Endothelial cell of umbilical vein (primary cell): ENCODE results near the gene CCDC7. TPM values are rescaled to one million over a fixed set of nuclear protein-coding genes. Genes with fewer than 3 reads are reported as not detected.
A peak's percentile ranks its signal among the peaks of the same experiment; 100 is the strongest.
"Not testable (repeated sequence)": the region's sequence is repeated elsewhere in the genome, so short reads cannot be mapped to it uniquely, and the experiment has no call there.

Experiments used
- Bru-seq: library from RNA; stranded (reverse); fragments of 400-500 nt; gene quantifications from one replicate; lab custom pipeline; 2021; lab: Mats Ljungman, UMichigan
- BruChase-seq, 2 experiments: library from RNA; stranded (reverse); fragments of 400-500 nt; gene quantifications; one replicate each; lab custom pipeline; 2021; lab: Mats Ljungman, UMichigan
- BruUV-seq: library from RNA; stranded (reverse); fragments of 400-500 nt; replicated peaks from 2 replicates; lab custom pipeline; 2021; lab: Mats Ljungman, UMichigan
- CTCF ChIA-PET: fragments of 300-600, 350-600 bp; sonication (Branson Sonifier 250); formaldehyde crosslinking; loops from one replicate; lab custom pipeline; 2021; ENCODE audit warnings: antibody characterized with exemption, inconsistent platforms; lab: Charles Lee
- POLR2A ChIA-PET: fragments of 300-600, 350-600 bp; sonication (Branson Sonifier 250); formaldehyde crosslinking; loops from one replicate; lab custom pipeline; 2021; ENCODE audit warnings: antibody characterized with exemption, inconsistent platforms; lab: Charles Lee
- DNase-seq: peaks from one replicate; pipeline ENCODE4 v3.0.0-alpha.2; 2011; ENCODE audit warnings: low read depth, low spot score
- FAIRE-seq: peaks from 2 replicates; lab custom pipeline; 2011; peaks lifted over from hg19 to GRCh38; lab: Jason Lieb, UNC
- H2AFZ ChIP-seq: 2 replicates; pipeline ENCODE4 v1.6.0; 2012; ENCODE audit warnings: low read depth, low read length, control low read depth, inconsistent platforms
- H3K27ac ChIP-seq: 2 replicates; pipeline ENCODE4 v1.5.1; 2011; ENCODE audit warnings: low read depth, mild to moderate bottlenecking, control low read depth, low read length, moderate library complexity; ENCODE audit not compliant: insufficient read depth
- H3K27me3 ChIP-seq, 2 experiments: 2 replicates each; pipeline versions ENCODE4 v1.6.0 to v1.6.1; 2011; ENCODE audit warnings: low read length in 2 of 2, mixed read lengths in 1 of 2; ENCODE audit not compliant: control insufficient read depth in 2 of 2, insufficient read depth in 2 of 2
- H3K36me3 ChIP-seq, 2 experiments: 2 replicates in 1 of 2; 3 replicates in 1 of 2; pipeline ENCODE4 v1.5.1; 2011; ENCODE audit warnings: low read length in 2 of 2, mild to moderate bottlenecking in 1 of 2, moderate library complexity in 1 of 2; ENCODE audit not compliant: control insufficient read depth in 2 of 2, insufficient read depth in 2 of 2; ENCODE audit errors: extremely low read depth in 1 of 2
- H3K4me1 ChIP-seq: 3 replicates; pipeline ENCODE4 v1.5.1; 2011; ENCODE audit warnings: mild to moderate bottlenecking, low read length; ENCODE audit not compliant: control insufficient read depth, insufficient read depth; ENCODE audit errors: extremely low read depth
- H3K4me2 ChIP-seq: 2 replicates; pipeline ENCODE4 v1.6.1; 2011; ENCODE audit warnings: low read length, control low read depth, mixed read lengths; ENCODE audit not compliant: insufficient read depth
- H3K4me3 ChIP-seq, 3 experiments: fragments of 200-600 bp in 1 of 3; sonication (generic), shearing (Covaris generic) in 1 of 3; replicated peaks in 1 of 3; 2 replicates each; pipeline ENCODE4 v1.5.1; 2011 to 2016; ENCODE audit warnings: control low read depth in 3 of 3, low read length in 3 of 3, mild to moderate bottlenecking in 2 of 3, inconsistent platforms in 1 of 3, low read depth in 1 of 3, moderate library complexity in 1 of 3; ENCODE audit not compliant: insufficient read depth in 1 of 3
- H3K79me2 ChIP-seq: 2 replicates; pipeline ENCODE4 v1.6.0; 2012; ENCODE audit warnings: low read length, inconsistent platforms; ENCODE audit not compliant: control insufficient read depth, insufficient read depth
- H3K9ac ChIP-seq: replicated peaks from 2 replicates; pipeline ENCODE3; 2011; ENCODE audit warnings: low read length, control low read depth; ENCODE audit not compliant: insufficient read depth; ENCODE audit errors: extremely low read depth
- H3K9me1 ChIP-seq: replicated peaks from 3 replicates; pipeline ENCODE4 v1.6.0; 2011; ENCODE audit warnings: mild to moderate bottlenecking, low read length; ENCODE audit not compliant: control insufficient read depth, insufficient read depth; ENCODE audit errors: extremely low read depth
- H3K9me3 ChIP-seq: replicated peaks from 2 replicates; pipeline ENCODE4 v1.5.1; 2012; ENCODE audit warnings: low read length, inconsistent platforms; ENCODE audit not compliant: control insufficient read depth, insufficient read depth
- H4K20me1 ChIP-seq: replicated peaks from 2 replicates; pipeline ENCODE3; 2011; ENCODE audit warnings: mild to moderate bottlenecking, low read length; ENCODE audit not compliant: control insufficient read depth, insufficient read depth; ENCODE audit errors: extremely low read depth
- FOS ChIP-seq: IDR thresholded peaks from 2 replicates; pipeline ENCODE4 v1.6.1; 2011; ENCODE audit warnings: mild to moderate bottlenecking, low read length, moderate library complexity, borderline replicate concordance; ENCODE audit not compliant: insufficient read depth
- POLR2A ChIP-seq: IDR thresholded peaks from 2 replicates; pipeline ENCODE4 v1.6.1; 2012; ENCODE audit warnings: low read depth, mild to moderate bottlenecking, control low read depth, low read length
- POLR2AphosphoS5 ChIP-seq: IDR thresholded peaks from 2 replicates; pipeline ENCODE4 v1.6.1; 2012; ENCODE audit warnings: low read depth, mild to moderate bottlenecking, control low read depth, low read length, moderate library complexity; ENCODE audit not compliant: insufficient read depth
- dilution Hi-C: fragments of 300-500 bp; cut with MboI; formaldehyde crosslinking; loops from one replicate; pipeline ENCODE4 v1.15.0; 2019; ENCODE audit warnings: low sequenced_read_pairs; ENCODE audit not compliant: extremely low pct_ligation_motif_present
- intact Hi-C: fragments of 100-400 bp; cut with micrococcal nuclease; formaldehyde crosslinking; loops from one replicate; pipeline ENCODE4 v1.10.0; 2022
- long read RNA-seq: library from polyadenylated mRNA; stranded (forward); transcript quantifications from one replicate; pipeline ENCODE4 v2.0.0, GENCODE V29; 2021
- polyA minus RNA-seq, 3 experiments: library from RNA; depleted of rRNA, polyadenylated mRNA; stranded (reverse); fragments of >200 nt; gene quantifications; 1 replicate in 1 of 3; 2 replicates in 2 of 3; pipeline ENCODE4 v1.2.3, GENCODE V29; 2011
- polyA plus RNA-seq, 4 experiments: library from polyadenylated mRNA; depleted of rRNA in 3 of 4; stranded (reverse) in 3 of 4; unstranded in 1 of 4; fragments of >200 nt; gene quantifications; 2 replicates each; pipeline versions ENCODE4 v1.2.1 to v1.2.3, GENCODE V29; 2011 to 2012; ENCODE audit warnings: missing spikeins in 1 of 4
- total RNA-seq: library from RNA; stranded (reverse); gene quantifications from 2 replicates; pipeline ENCODE4 v1.2.3, GENCODE V29; 2021
- TF ChIP-seq, protein P1 (sequence below): IDR thresholded peaks from 2 replicates; pipeline ENCODE4 v1.6.1; 2011; ENCODE audit not compliant: insufficient read depth, insufficient read length
- TF ChIP-seq, protein P2 (sequence below), 2 donors: IDR thresholded peaks; 1 replicate in 1 of 2; 2 replicates in 1 of 2; pipeline ENCODE4 v1.5.1; 2011; ENCODE audit warnings: low read length in 2 of 2, mild to moderate bottlenecking in 2 of 2, moderate library complexity in 2 of 2, control low read depth in 1 of 2, inconsistent platforms in 1 of 2, low read depth in 1 of 2; ENCODE audit not compliant: insufficient read depth in 1 of 2; ENCODE audit errors: extremely low read depth in 1 of 2

CCDC7 gene
- 6.6 and 8.2 TPM in 2 replicates for total RNA-seq
- 0.30 and 0.35 TPM in 2 replicates for polyA plus RNA-seq
- polyA plus RNA-seq (2011; cell fraction: cytosol; rRNA removed), result 0.26 and 0.59 TPM in 2 replicates
- polyA plus RNA-seq (2011; cell fraction: nucleus; rRNA removed), result 3.8 and 4.5 TPM in 2 replicates
- polyA plus RNA-seq (2012), result 1.1 and 1.3 TPM in 2 replicates
- 0.92 and 1.9 TPM in 2 replicates for polyA minus RNA-seq
- polyA minus RNA-seq (2011; cell fraction: cytosol; rRNA and poly(A)+ RNA removed), result 1.8 TPM
- polyA minus RNA-seq (2011; cell fraction: nucleus; rRNA and poly(A)+ RNA removed), result 8.9 and 15.7 TPM in 2 replicates
- percentile 48 among the genes with signal in this experiment for Bru-seq, nascent RNA
- BruChase-seq, experiment 1, labeled RNA remaining after a 6-hour chase, result percentile 45 among the genes with signal in this experiment
- BruChase-seq, experiment 2, labeled RNA remaining after a 2-hour chase, result percentile 61 among the genes with signal in this experiment
- long read RNA-seq, partial matches to known transcripts, result 0 of 4 reads
- long read RNA-seq, other reads (novel, unspliced or antisense), result 4 of 4 reads

DNA sequence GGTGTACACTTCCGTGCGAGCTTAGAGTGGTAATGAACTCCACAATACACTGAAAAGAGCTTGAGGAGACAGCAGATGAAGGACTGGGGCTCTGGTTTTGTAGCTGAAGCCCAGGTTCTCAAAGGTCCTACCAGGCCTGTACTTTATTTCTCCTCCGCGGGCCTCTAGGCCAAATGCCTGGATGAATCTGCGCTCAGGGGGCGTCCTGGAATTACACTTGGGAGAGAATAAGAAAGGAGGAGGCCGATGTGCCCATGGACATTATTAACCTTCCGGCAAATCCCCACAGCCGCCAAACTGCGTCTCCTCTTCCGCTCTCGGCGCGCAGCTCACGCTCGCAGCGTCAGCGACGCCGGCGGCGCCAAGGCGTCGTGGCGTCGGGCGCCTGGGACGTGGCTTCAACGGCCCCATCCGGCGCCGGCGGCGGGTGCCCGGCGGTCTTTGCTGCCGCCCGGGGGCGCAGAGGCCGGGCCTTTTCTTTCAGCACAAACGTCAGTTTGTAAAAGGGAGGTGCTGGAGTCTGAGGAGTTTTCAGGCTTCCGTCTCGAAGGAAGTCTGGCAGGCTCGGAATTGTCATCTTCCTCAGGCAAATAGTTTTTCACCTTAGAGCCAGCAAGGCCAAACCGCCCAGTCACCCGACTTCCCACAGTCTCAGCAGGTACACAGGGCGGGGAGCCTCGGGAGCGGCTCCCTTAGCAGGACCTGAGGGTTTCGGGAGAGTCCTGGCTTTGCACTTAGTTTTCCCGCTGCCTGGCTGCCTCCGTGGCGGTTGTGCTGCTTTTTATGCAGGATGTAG, at the start of gene CCDC7:
TSS of gene CCDC7 (plus strand) at position 401 of the 796 bp plus-strand sequence. CDS start 5,503 bp downstream, outside the sequence.
- ChIA-PET CTCF (interaction anchor here (1.0 to 1.9 kb wide), 4 partner anchors 8 to 563 kb away, joined by 3 to 13 read pairs (median 5); no protein-coding TSS in a partner anchor), POLR2A (interaction anchor here (1.0 kb wide), 1 partner anchor 563 kb away, joined by 4 read pairs; no protein-coding TSS in a partner anchor)
- Histone ChIP-seq H3K36me3 (no peaks in the 10 kb centered on the region), H3K4me3 (peak within 1 kb of the TSS; percentile 47 to 91 (median 82)), H3K27me3 (peaks cover 2 to 16% of the 10 kb centered on the region in 2 experiments), H3K4me2 (peak within 1 kb of the TSS; percentile 99), H4K20me1 (no peaks in the 10 kb centered on the region), H3K9me3 (no peaks in the 10 kb centered on the region), H3K4me1 (peaks cover 8% of the 10 kb centered on the region), H2AFZ (peak within 1 kb of the TSS; percentile 92), H3K27ac (peak within 1 kb of the TSS; percentile 100), H3K9me1 (no peaks in the 10 kb centered on the region), H3K79me2 (peaks cover 4% of the 10 kb centered on the region), H3K9ac (peak within 1 kb of the TSS; percentile 100)
- TF ChIP-seq, protein P1, sequence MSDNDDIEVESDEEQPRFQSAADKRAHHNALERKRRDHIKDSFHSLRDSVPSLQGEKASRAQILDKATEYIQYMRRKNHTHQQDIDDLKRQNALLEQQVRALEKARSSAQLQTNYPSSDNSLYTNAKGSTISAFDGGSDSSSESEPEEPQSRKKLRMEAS, result no peak
- TF ChIP-seq POLR2AphosphoS5, result peak; percentile 98
- TF ChIP-seq FOS, result peak; percentile 23
- TF ChIP-seq, protein P2, sequence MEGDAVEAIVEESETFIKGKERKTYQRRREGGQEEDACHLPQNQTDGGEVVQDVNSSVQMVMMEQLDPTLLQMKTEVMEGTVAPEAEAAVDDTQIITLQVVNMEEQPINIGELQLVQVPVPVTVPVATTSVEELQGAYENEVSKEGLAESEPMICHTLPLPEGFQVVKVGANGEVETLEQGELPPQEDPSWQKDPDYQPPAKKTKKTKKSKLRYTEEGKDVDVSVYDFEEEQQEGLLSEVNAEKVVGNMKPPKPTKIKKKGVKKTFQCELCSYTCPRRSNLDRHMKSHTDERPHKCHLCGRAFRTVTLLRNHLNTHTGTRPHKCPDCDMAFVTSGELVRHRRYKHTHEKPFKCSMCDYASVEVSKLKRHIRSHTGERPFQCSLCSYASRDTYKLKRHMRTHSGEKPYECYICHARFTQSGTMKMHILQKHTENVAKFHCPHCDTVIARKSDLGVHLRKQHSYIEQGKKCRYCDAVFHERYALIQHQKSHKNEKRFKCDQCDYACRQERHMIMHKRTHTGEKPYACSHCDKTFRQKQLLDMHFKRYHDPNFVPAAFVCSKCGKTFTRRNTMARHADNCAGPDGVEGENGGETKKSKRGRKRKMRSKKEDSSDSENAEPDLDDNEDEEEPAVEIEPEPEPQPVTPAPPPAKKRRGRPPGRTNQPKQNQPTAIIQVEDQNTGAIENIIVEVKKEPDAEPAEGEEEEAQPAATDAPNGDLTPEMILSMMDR (IDR thresholded peaks at IDR 0.05; ENCODE audit: extremely low read depth in 1 of 2, insufficient read depth in 1 of 2, low read depth in 1 of 2, low read length in 2 of 2), result peak; percentile 53 to 63
- TF ChIP-seq POLR2A, result peak; percentile 93
- intact Hi-C loops, result loop anchor here (1.0 to 2.0 kb wide), 5 partner anchors 34 to 563 kb away; partner anchors contain the start of gene ITGB1
- TSS peak; percentile 93 for BruUV-seq
- DNase-seq (peak; percentile 93), FAIRE-seq (peak; percentile 87)
- dilution Hi-C loops, result no loop called here

DNA sequence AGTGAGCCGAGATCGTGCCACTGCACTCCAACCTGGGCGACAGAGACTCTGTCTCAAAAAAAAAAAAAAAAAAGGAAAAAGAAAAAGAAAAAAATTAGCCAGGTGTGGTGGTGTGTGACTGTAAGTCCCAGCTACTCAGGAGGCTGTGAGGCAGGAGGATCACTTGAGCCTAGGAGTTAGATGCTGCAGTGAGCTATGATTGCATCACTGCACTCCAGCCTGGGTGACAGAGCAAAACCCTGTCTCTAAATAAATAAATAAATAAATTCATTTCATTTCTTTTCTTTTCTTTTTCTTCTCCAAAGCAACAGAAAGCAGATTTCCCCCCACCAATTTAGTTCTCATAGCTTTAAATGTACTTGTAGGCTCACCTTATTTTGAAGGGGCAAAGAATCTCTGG, 48.8 kb upstream of the CCDC7 start:
- POLR2A ChIA-PET, result not testable (repeated sequence)

More for the DNA sequence above, 48.8 kb upstream of the CCDC7 start:
- BruUV-seq, H2AFZ ChIP-seq, H3K9me1 ChIP-seq, dilution Hi-C loops, H3K36me3 ChIP-seq, H3K4me2 ChIP-seq, DNase-seq, H3K4me3 ChIP-seq, CTCF ChIA-PET, H4K20me1 ChIP-seq, H3K27me3 ChIP-seq, H3K9me3 ChIP-seq, H3K27ac ChIP-seq, H3K4me1 ChIP-seq, intact Hi-C loops, FAIRE-seq, H3K9ac ChIP-seq, H3K79me2 ChIP-seq: not testable (repeated sequence)
